ENCODE results near the gene PXN.
"Not testable (repeated sequence)": the region's sequence is repeated elsewhere in the genome, so short reads cannot be mapped to it uniquely, and the experiment has no call there.

Gene PXN

GRCh38 chr12:120261951-120262851 is 3.3 kb downstream of the PXN start:
- no peak for DNase-seq

DNA sequence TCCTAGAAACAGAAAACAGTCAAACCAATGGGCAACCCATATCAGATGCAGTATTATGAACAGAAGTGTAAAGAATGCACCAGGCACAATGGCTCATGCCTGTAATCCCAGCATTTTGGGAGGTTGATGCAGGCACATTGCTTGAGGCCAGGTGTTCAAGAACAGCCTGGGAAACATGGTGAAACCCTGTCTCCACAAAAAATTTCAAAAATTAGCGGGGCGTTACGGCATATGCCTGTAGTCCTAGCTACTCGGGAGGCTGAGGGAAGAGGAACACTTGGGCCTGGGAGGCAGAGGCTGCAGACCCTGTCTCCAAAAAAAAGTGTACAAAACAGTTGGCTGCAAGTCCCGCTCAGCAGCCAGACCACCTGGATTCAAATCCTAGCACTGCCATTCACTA is 4.9 kb downstream of the PXN start:
- no peak for DNase-seq

DNA sequence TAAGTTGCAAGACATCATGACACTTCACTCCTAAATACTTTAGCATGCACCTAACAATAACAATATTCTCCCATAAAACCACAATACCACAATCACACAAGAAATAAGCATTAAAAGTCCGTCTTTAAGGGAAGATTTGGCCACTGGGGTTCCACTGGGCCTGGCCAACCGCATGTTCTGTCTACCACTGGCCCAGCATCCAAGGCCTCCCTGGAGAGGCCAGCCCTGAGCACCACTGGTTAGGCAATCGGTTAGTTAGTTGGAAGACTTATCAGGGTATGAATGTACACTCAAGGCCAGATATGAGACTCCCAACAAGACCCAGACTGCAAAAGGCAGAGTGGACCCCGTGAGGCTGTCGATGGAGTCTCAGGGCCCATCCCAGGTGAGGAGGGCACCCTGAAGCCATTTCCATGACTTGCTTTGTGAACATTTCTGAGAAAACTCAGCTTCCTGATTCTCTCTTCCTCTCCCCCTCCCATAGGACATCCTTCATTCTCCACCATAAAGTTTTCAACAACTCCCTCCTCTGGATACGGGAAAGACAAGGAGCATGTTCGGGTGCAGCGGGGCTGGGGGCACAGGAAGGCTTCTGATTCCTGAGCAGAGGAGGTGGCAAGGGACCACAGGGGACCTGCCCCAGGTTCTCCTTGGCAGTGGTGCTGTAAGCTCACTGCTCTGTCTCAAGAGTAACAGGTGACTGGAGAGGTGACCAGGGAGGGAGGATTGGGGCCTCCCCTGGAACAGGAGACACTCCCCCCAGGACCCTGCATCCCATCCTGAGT is 5.9 kb downstream of the PXN start:
- DNase-seq: no peak

GRCh38 chr12:120258323-120258896 is 7.1 kb downstream of the PXN start:
- DNase-seq: no peak

DNA sequence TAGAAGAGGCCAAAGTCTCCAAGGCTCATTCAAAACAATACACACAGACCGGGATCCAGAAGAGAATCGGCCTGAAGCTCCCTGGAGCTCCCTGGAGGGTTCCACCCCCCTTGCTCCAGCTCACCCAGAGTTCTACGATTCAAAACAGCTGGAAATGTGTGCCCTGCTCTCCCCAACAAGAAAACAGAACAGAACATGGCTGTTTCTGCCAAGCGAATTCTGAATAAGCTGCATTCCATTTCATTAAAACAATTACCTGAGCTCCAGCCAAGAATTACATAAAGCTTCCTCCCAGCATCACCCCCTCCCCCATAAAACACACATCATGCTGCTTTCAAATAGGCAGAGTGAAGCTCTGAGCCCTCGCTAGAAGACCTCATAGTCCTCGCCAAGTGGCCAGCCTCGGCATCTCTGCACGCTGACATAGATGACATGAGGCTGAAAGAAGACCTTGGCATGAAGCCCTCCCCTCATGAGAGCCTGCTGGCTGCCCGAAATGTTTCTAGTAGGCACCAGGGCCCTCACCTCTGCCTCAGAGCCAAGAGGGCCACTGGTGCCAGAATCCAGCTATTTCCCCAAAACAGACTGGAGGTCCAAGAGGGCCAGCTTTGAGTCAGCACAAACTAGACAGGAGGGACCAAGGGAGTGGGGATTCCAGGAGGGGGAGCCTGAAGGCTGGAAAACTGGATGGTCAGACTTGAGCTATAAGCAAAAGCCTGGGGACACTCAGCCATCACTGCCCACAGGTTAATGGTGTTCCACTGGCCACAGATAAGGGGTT is 8.3 kb downstream of the PXN start:
- DNase-seq: no peak

GRCh38 chr12:120254809-120255208 is 10.7 kb downstream of the PXN start:
- DNase-seq: no peak

- not testable (repeated sequence) for DNase-seq
These were observed 12.2 kb downstream of the PXN start for GRCh38 chr12:120253313-120253712.

GRCh38 chr12:120252071-120252906 is 13.2 kb downstream of the PXN start:
- no peak for DNase-seq

DNA sequence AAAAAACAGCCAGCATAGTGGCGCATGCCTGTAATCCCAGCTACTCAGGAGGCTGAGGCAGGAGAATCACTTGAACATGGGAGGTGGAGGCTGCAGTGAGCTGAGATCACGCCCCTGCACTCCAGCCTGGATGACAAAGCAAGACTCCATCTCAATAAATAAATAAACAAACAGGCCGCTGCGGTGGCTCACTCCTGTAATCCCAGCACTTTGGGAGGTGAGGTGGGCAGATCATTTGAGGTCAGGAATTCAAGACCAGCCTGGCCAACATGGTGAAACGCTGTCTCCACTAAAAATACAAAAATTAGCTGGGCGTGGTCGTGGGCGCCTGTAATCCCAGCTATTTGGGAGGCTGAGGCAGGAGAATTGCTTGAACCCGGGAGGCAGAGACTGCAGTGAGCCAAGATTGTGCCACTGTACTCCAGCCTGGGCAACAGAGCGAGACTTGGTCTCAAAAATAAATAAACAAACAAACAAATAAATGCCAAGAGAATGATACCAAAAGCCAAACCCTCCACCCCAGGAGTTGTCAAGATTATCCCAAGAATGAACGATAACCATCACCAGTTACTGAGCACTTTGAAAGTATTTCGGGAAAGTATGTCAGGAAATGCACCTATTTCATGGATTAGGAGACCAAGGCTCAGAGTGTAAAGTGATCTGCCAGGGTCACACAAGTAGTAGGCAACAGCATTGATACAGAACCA is 14.0 kb downstream of the PXN start:
- DNase-seq: not testable (repeated sequence)

- DNase-seq: no peak
These were observed 15.4 kb downstream of the PXN start for GRCh38 chr12:120249875-120250795.

DNA sequence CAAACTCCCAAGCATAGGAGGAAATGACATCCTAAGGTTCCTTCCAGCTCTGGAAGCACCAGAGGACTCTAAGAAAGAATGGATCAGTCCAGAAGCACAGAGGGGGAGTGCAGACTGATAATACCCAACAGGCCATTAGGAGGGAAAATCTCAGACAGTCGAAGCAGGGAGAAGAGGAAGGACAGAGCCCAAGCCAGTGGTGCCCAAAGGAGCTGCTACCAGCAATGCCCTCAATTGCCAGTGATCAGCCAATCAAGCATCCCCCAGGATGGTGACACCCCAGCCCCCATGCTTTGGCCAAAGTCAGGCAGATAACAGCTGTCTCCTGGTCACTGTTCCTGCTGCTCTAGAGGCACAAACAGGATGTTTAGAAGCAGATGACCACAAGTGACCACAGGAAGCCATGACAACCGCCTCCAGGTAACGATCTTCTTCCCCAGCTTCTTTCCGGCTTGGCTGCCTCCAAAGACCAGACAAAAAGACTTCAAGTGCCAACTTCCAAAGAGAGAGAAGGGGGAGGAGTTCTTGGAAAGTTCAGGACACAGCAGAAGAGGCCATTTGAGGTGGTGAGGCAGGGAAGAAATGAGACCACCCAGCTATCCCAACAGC is 16.2 kb downstream of the PXN start:
- no peak for DNase-seq

DNA sequence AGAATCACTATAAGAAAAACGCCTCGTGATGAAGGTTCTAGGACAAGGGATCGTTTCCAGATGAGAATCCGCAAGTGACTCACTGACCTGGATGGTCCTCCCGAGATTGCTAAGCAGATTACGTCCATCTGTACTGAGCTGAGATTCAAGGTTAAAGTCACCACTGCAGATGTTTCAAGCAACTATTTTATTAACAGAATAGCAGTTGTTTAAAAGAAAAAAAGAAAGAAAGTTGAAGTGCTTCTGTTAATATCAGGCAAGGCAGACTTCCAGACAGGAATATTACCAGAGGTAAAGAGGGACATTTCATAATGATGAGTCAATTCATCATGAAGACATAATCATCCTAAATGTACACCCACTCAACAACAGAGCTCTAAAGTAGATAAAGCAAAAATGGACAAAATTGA is 17.9 kb downstream of the PXN start:
- no peak for DNase-seq

GRCh38 chr12:120247183-120247582 is 18.3 kb downstream of the PXN start:
- no peak for DNase-seq

DNA sequence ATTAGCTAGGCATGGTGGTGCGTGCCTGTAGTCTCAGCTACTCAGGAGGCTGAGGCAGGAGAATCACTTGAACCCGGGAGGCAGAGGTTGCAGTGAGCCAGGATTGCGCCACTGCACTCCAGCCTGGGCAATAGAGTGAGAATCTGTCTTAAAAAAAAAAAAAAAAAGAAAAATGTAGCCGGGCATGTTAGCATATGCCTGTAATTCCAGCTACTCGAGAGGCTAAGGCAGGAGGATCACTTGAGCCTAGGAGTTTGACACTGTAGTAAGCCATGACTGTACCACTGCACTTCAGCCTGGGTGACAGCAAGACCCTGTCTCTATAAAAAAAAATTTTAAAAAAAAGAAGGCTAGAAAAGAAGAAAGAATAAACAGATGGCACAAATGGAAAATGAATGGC is 18.8 kb downstream of the PXN start:
- DNase-seq: not testable (repeated sequence)

DNA sequence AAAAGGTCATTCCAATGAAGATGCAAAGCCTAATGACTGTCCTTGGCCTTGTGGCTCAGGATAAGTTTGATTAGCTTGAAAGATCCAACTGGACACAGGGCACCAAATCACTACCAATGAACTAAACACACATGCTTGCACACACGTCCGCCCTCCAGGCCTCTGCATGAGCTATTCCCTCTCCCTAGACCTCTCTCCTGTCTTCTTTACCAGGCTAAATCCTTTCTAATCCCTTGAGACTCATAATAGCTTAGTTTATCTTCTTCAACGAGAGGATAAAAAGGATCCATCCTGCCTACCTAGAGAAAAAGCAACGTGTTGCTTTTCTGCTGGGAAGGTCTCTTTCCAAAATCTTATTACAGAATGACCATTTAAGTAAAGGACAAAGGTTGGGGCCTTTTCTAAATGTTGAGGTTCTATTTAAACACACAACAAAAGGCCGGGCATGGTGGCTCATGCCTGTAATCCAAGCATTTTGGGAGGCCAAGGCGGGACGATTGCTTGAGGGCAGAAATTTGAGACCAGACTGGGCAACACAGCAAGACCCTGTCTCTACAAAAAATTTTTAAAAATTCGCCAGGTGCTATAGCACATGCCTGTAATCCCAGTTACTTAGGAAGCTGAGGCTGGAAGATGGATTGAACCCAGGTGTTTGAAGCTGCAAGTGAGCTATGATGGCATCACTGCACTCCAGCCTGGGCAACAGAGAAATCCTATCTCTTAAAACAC is 22.4 kb downstream of the PXN start:
- DNase-seq: no peak

DNA sequence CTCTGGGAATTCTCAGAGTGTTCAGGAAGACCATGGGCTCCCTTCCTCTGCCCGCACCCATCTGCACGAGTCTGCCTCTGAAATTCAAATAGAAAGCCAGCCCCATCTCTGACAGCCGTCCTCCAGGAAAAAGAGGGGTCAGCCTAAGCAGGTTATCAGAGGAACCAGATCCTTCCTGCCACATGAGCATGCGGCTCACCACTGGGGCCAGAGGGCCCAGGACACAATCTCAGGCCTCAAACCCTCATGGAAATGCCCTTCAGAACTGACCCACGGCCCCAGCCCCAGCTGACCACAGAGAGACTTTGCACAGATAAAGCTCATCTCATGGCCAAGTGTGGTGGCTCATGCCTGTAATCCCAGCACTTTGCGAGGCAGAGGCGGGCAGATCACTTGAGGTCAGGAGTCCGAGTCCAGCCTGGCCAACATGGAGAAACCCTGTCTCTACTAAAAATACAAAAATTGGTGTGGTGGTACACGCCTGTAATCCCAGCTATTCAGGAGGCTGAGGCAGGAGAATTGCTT is 23.2 kb downstream of the PXN start:
- no peak for DNase-seq

DNA sequence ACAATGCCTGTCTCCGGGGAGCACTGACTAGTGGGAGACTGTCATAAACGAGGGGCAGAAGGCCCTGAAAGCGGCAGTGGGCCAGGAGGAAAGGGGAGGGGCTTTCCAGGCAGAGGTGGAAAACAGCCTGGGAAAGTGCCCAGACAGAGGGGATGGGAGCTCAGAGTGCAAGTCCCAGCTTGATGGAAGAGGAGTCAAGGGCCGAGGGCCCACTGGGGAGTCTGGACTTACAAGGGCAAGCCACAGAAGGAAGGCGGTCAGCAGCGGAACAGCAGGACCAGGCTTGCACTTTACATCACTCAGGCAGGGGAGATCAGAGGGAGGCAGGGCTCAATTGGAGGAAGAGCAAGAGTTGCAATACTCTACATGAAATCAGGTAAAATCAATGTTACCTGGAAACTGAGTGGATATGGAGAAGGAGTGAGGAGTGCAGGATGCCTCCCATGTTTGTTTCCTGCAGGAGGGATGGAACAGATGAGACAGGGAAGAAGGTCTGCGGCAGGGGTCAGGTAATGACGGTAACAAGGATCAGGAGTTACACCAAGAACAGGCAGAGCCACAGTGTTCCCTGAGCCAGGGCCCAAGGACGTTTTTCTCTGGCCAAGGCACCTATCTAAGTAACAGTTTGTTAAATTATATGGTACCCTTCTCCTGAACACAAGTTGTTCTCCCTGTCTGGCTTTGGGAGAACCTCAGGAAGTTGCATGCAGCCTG is 23.8 kb downstream of the PXN start:
- no peak for DNase-seq

DNA sequence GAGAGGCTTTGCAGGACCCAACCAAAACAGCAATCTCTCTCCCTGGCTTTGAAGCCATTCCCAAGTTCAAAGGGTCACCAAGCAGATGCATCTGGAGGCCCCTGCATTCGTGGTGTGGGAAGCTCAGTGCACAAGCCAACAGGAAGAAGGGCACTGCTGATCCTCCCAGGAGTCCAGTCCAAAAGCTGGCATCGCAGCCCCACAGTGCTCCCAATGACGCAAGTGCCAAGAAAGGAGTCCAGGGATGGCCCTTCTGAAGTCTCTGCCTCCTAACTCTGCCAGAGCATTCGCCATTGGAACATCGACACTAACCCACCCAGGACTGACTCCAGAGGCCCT is 25.1 kb downstream of the PXN start:
- DNase-seq: no peak

All from NCI-H2081 (cell line).